Body of pancreas (tissue), 4 donors: ENCODE measurements around the gene SPTBN1. TPM values are rescaled to one million over a fixed set of nuclear protein-coding genes. Genes with fewer than 3 reads are reported as not detected.

Experiments
- ATAC-seq: fragments of 150-250 bp; one replicate; pipeline ENCODE4 v1.9.1; 2016
- DNase-seq, 4 donors: peaks; one replicate each; pipeline ENCODE4 v3.0.0-alpha.2; 2019
- H3K27ac ChIP-seq, 4 donors: fragments of 200-600 bp; sonication (generic); 1 replicate in 3 of 4; 2 replicates in 1 of 4; pipeline versions ENCODE4 v1.5.1 to v1.6.1; 2016 to 2019; ENCODE audit warnings: mild to moderate bottlenecking in 1 of 4, mixed read lengths in 1 of 4, moderate library complexity in 1 of 4
- H3K27me3 ChIP-seq, 2 donors: fragments of 200-600 bp; sonication (generic); one replicate each; pipeline ENCODE4 v1.6.0; 2016; ENCODE audit warnings: mild to moderate bottlenecking in 1 of 2
- H3K36me3 ChIP-seq, 2 donors: fragments of 200-600 bp; sonication (generic); replicated peaks in 1 of 2; 2 replicates each; pipeline ENCODE4 v1.5.1; 2016; ENCODE audit warnings: low read depth in 2 of 2; ENCODE audit not compliant: insufficient read depth in 1 of 2
- H3K4me1 ChIP-seq: fragments of 200-600 bp; sonication (generic); one replicate; pipeline ENCODE4 v1.6.0; 2016
- H3K4me3 ChIP-seq, 2 donors: fragments of 200-600 bp; sonication (generic); 1 replicate in 1 of 2; 2 replicates in 1 of 2; pipeline ENCODE4 v1.5.1; 2016 to 2019
- H3K9me3 ChIP-seq, 3 donors: fragments of 200-600 bp; sonication (generic); 1 replicate in 2 of 3; 2 replicates in 1 of 3; pipeline ENCODE4 v1.5.1; 2016
- CTCF ChIP-seq, 7 experiments: fragments of 450-650 bp in 4 of 7; fragments of 200-600 bp in 3 of 7; sonication (generic) in 3 of 7; IDR thresholded peaks; one replicate each; pipeline ENCODE4 v1.5.1; 2016 to 2019; ENCODE audit warnings: antibody characterized with exemption in 7 of 7
- POLR2A ChIP-seq, 3 donors: fragments of 450-650 bp; IDR thresholded peaks; one replicate each; pipeline ENCODE4 v1.6.1; 2016; ENCODE audit warnings: antibody characterized with exemption in 3 of 3, mild to moderate bottlenecking in 2 of 3
- WGBS, 2 donors: methylation state at CpG; one replicate each; pipeline ENCODE4 v1.1.5; 2017; 5-methylcytosine and 5-hydroxymethylcytosine counted together
- intact Hi-C: fragments of 100-400 bp; cut with DNase I; formaldehyde crosslinking; loops from one replicate; pipeline ENCODE4 v1.15.1; 2023
- total RNA-seq, 2 donors: library from RNA; depleted of rRNA; stranded (reverse); fragments of >200 nt; gene quantifications; one replicate each; pipeline ENCODE4 v1.1.0, GENCODE V29; 2016

The SPTBN1 gene
- total RNA-seq, 2 donors from 2014 or later = 186 to 195 TPM

- peaks cover 8% of the 10 kb centered on the region for H3K4me1 ChIP-seq
- no peak for ATAC-seq
- DNase-seq = no peak
- H3K27me3 ChIP-seq = no peaks in the 10 kb centered on the region
- H3K9me3 ChIP-seq = no peaks in the 10 kb centered on the region
- H3K36me3 ChIP-seq = no peaks in the 10 kb centered on the region
- 80 to 85% methylated on average over 3 of the region's 3 CpGs for WGBS, 2 donors
- H3K27ac ChIP-seq = no peak overlapping the region
- TF ChIP-seq POLR2A (IDR thresholded peaks at IDR 0.05) (no peak), CTCF (IDR thresholded peaks at IDR 0.05) (no peak)
- intact Hi-C loops = no loop called here
- H3K4me3 ChIP-seq = no peak overlapping the region
Observed at GRCh38 chr2:54494087-54494486, 38.0 kb downstream of the SPTBN1 start.

- Histone ChIP-seq H3K27me3 (no peaks in the 10 kb centered on the region), H3K4me3 (no peak overlapping the region), H3K36me3 (no peaks in the 10 kb centered on the region), H3K9me3 (no peaks in the 10 kb centered on the region), H3K27ac (no peak overlapping the region), H3K4me1 (peaks cover 16% of the 10 kb centered on the region)
- intact Hi-C loops = no loop called here
- no peak for DNase-seq
- no peak for ATAC-seq
- TF ChIP-seq POLR2A (IDR thresholded peaks at IDR 0.05) (no peak), CTCF (IDR thresholded peaks at IDR 0.05) (no peak)
- WGBS, 2 donors = 63 to 86% methylated on average over 4 of the region's 4 CpGs
Observed at GRCh38 chr2:54496920-54497319, 40.8 kb downstream of the SPTBN1 start.

GRCh38 chr2:54497763-54498680, 41.9 kb downstream of the SPTBN1 start:
- 45 to 57% methylated on average over 8 of the region's 8 CpGs for WGBS, 2 donors
- H3K27ac ChIP-seq = no peak overlapping the region
- intact Hi-C loops = no loop called here
- DNase-seq = peak; percentile 47 to 66 (median 56)
- H3K4me1 ChIP-seq = peaks cover 16% of the 10 kb centered on the region
- no peaks in the 10 kb centered on the region for H3K9me3 ChIP-seq
- ATAC-seq = peak; percentile 83
- TF ChIP-seq CTCF (IDR thresholded peaks at IDR 0.05) = peak in 6 of 7 experiments; percentile 13 to 52 (median 44)
- no peak for TF ChIP-seq POLR2A (IDR thresholded peaks at IDR 0.05)
- H3K4me3 ChIP-seq = no peak overlapping the region
- no peaks in the 10 kb centered on the region for H3K36me3 ChIP-seq
- no peaks in the 10 kb centered on the region for H3K27me3 ChIP-seq

GRCh38 chr2:54499661-54500060, 43.5 kb downstream of the SPTBN1 start:
- ATAC-seq (no peak), DNase-seq (peak in 1 of 4 donors; percentile 19)
- WGBS, 2 donors = 30 to 31% methylated on average over 2 of the region's 2 CpGs
- H3K27me3 ChIP-seq = no peaks in the 10 kb centered on the region
- intact Hi-C loops = no loop called here
- H3K36me3 ChIP-seq = no peaks in the 10 kb centered on the region
- TF ChIP-seq CTCF (IDR thresholded peaks at IDR 0.05) (no peak), POLR2A (IDR thresholded peaks at IDR 0.05) (no peak)
- no peak overlapping the region for H3K4me3 ChIP-seq
- peak overlapping the region in 1 of 4 donors; percentile 3 for H3K27ac ChIP-seq
- H3K4me1 ChIP-seq = peaks cover 16% of the 10 kb centered on the region
- no peaks in the 10 kb centered on the region for H3K9me3 ChIP-seq
